Fibroblast of lung (primary cell): Measurements from ENCODE around the gene DPP6. TPM values are rescaled to one million over a fixed set of nuclear protein-coding genes. Genes with fewer than 3 reads are reported as not detected.

ENCODE experiments used
- DNase-seq, 2 donors: peaks; one replicate each; pipeline versions ENCODE4 v3.0.0 to v3.0.0-alpha.2; 2010; ENCODE audit warnings: low read depth in 2 of 2
- H2AFZ ChIP-seq: 2 replicates; pipeline ENCODE4 v1.5.1; 2012; ENCODE audit warnings: low read length, control low read depth, inconsistent platforms
- H3K27ac ChIP-seq: 2 replicates; pipeline ENCODE4 v1.5.1; 2011; ENCODE audit warnings: low read length, control low read depth; ENCODE audit not compliant: insufficient read depth
- H3K27me3 ChIP-seq: 2 replicates; pipeline ENCODE4 v1.5.1; 2011; ENCODE audit warnings: mild to moderate bottlenecking, low read length; ENCODE audit not compliant: control insufficient read depth, insufficient read depth
- H3K36me3 ChIP-seq: 2 replicates; pipeline ENCODE4 v1.5.1; 2011; ENCODE audit warnings: low read length; ENCODE audit not compliant: control insufficient read depth, insufficient read depth
- H3K4me1 ChIP-seq: 2 replicates; pipeline ENCODE4 v1.5.1; 2011; ENCODE audit warnings: low read length; ENCODE audit not compliant: control insufficient read depth, insufficient read depth; ENCODE audit errors: extremely low read depth
- H3K4me2 ChIP-seq: 2 replicates; pipeline ENCODE4 v1.5.1; 2011; ENCODE audit warnings: low read length, control low read depth; ENCODE audit not compliant: insufficient read depth; ENCODE audit errors: extremely low read depth
- H3K4me3 ChIP-seq, 4 experiments: fragments of 200-600 bp in 1 of 4; sonication (generic) in 1 of 4; replicated peaks in 1 of 4; 2 replicates each; pipeline ENCODE4 v1.5.1; 2011 to 2016; ENCODE audit warnings: low read length in 4 of 4, low read depth in 3 of 4, mild to moderate bottlenecking in 3 of 4, control low read depth in 2 of 4, inconsistent platforms in 1 of 4, mixed read lengths in 1 of 4; ENCODE audit not compliant: insufficient read depth in 1 of 4; ENCODE audit errors: control extremely low read depth in 1 of 4
- H3K79me2 ChIP-seq: 2 replicates; pipeline ENCODE4 v1.5.1; 2012; ENCODE audit warnings: mild to moderate bottlenecking, low read length, inconsistent platforms; ENCODE audit not compliant: control insufficient read depth, insufficient read depth
- H3K9ac ChIP-seq: 2 replicates; pipeline ENCODE4 v1.5.1; 2011; ENCODE audit warnings: mild to moderate bottlenecking, low read length, control low read depth; ENCODE audit not compliant: insufficient read depth
- H3K9me3 ChIP-seq: 2 replicates; pipeline ENCODE4 v1.5.1; 2012; ENCODE audit warnings: low read depth, low read length; ENCODE audit not compliant: control insufficient read depth, insufficient read depth
- H4K20me1 ChIP-seq: 2 replicates; pipeline ENCODE4 v1.5.1; 2011; ENCODE audit warnings: low read length; ENCODE audit not compliant: control insufficient read depth, insufficient read depth; ENCODE audit errors: extremely low read depth
- EZH2 ChIP-seq: IDR thresholded peaks from 2 replicates; pipeline ENCODE4 v1.5.1; 2012; ENCODE audit warnings: low read length, control low read depth, mild to moderate bottlenecking; ENCODE audit errors: missing control alignments
- polyA plus RNA-seq, 2 donors: library from polyadenylated mRNA; depleted of rRNA in 1 of 2; stranded (reverse) in 1 of 2; unstranded in 1 of 2; fragments of >200 nt; gene quantifications; 2 replicates each; pipeline ENCODE4 v1.2.1, GENCODE V29; 2011 to 2012; ENCODE audit warnings: missing spikeins in 1 of 2
- total RNA-seq: library from RNA; depleted of rRNA; stranded (reverse); fragments of >200 nt; gene quantifications from 2 replicates; pipeline ENCODE4 v1.2.1, GENCODE V29; 2014
- TF ChIP-seq, protein P1 (sequence below), 2 donors: IDR thresholded peaks in 1 of 2; conservative IDR thresholded peaks in 1 of 2; 1 replicate in 1 of 2; 2 replicates in 1 of 2; pipeline ENCODE4 v1.5.1; 2011 to 2012; ENCODE audit warnings: low read length in 2 of 2, control low read depth in 1 of 2, inconsistent platforms in 1 of 2, low read depth in 1 of 2, mild to moderate bottlenecking in 1 of 2

DPP6 gene
- total and polyA plus RNA-seq, 2 donors (not counting 1 experiment from before 2014, with no cell fraction given), result not detected

DNA sequence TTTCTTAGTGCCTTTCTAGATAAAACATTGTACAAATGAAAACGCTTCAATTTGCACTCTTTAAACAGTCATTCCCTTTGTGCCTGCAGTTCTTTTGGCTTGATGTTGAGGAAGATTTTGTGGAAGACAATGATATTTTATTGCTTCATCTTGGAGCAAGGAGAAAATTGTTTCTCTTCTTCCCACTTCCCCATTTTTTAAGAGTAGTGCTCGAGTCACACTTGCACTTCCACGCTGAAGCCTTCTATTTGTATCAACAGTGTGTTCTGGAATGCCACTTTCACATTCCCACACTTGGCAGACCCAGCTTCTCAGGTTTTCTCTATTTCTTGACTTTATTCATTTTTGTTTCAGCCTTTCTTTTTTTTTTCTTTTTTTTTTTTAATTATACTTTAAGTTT is 581.4 kb downstream of the DPP6 start:
- Histone ChIP-seq H3K4me2 (no peak overlapping the region), H2AFZ (no peak overlapping the region), H3K36me3 (no peaks in the 10 kb centered on the region), H3K4me3 (no peak overlapping the region), H3K9ac (no peak overlapping the region), H4K20me1 (no peaks in the 10 kb centered on the region), H3K27me3 (no peaks in the 10 kb centered on the region), H3K79me2 (no peaks in the 10 kb centered on the region), H3K9me3 (no peaks in the 10 kb centered on the region), H3K27ac (no peak overlapping the region), H3K4me1 (no peaks in the 10 kb centered on the region)
- TF ChIP-seq EZH2, result no peak
- TF ChIP-seq, protein P1, sequence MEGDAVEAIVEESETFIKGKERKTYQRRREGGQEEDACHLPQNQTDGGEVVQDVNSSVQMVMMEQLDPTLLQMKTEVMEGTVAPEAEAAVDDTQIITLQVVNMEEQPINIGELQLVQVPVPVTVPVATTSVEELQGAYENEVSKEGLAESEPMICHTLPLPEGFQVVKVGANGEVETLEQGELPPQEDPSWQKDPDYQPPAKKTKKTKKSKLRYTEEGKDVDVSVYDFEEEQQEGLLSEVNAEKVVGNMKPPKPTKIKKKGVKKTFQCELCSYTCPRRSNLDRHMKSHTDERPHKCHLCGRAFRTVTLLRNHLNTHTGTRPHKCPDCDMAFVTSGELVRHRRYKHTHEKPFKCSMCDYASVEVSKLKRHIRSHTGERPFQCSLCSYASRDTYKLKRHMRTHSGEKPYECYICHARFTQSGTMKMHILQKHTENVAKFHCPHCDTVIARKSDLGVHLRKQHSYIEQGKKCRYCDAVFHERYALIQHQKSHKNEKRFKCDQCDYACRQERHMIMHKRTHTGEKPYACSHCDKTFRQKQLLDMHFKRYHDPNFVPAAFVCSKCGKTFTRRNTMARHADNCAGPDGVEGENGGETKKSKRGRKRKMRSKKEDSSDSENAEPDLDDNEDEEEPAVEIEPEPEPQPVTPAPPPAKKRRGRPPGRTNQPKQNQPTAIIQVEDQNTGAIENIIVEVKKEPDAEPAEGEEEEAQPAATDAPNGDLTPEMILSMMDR (conservative IDR thresholded peaks at IDR 0.05 in 1 of 2, IDR thresholded peaks at IDR 0.05 in 1 of 2; ENCODE audit: low read depth in 1 of 2, low read length in 2 of 2), result no peak
- DNase-seq, result no peak

DNA sequence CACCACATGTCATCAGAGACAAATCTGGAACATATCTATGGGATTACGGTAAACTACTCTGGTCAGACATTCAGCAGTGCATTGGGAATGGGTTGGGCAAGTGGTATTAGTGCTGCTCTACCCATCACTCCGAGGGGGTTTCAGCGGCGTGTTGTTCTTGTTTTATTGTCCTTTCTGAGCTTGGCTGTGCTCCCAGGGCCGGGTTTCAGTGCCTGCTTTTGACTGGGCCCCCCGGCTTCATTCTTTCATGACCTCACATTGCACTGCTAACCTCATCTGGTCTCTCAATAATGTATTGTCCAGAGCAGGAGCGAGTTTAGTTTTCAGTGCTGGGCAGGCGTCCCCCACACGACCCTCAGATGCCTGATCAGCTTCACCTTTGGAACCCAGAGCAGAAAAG is 586.1 kb downstream of the DPP6 start:
- no peak overlapping the region for H2AFZ ChIP-seq
- TF ChIP-seq, protein P1 (conservative IDR thresholded peaks at IDR 0.05 in 1 of 2, IDR thresholded peaks at IDR 0.05 in 1 of 2; ENCODE audit: low read depth in 1 of 2, low read length in 2 of 2), result no peak
- no peak for TF ChIP-seq EZH2
- no peaks in the 10 kb centered on the region for H3K27me3 ChIP-seq
- no peak overlapping the region for H3K4me2 ChIP-seq
- H3K4me1 ChIP-seq, result no peaks in the 10 kb centered on the region
- peak in 1 of 2 donors; percentile 52 for DNase-seq
- no peaks in the 10 kb centered on the region for H3K9me3 ChIP-seq
- H3K79me2 ChIP-seq, result no peaks in the 10 kb centered on the region
- H3K9ac ChIP-seq, result no peak overlapping the region
- H4K20me1 ChIP-seq, result no peaks in the 10 kb centered on the region
- no peaks in the 10 kb centered on the region for H3K36me3 ChIP-seq
- no peak overlapping the region for H3K27ac ChIP-seq
- no peak overlapping the region for H3K4me3 ChIP-seq

DNA sequence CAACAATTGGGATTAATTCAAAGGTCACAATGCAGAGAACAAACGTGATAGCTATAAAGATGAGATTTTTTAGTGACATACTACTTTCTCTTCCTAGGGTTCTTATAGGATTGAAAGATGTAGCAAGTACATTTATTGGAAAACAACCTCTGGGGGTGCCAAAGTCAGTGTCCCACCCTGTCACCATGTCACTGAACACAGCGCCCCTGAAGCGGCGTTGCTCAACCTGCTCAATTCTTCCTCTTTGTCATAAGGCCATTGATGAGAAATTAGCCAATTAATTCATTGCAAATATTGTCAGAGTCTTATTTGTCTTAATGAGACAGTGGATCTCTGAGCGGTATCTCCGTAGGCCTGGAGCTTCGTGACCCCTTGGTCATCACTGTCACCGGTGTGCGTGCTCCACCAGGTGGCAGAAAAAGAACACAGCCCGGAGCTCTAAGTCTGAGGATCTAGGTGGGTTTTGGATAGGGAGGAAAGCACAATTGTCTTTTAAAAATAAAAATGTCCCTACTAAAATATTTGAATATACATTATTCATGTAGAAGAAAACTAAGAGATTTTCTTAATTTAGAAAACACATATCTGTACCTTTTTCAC is 588.2 kb downstream of the DPP6 start:
- H3K9me3 ChIP-seq, result no peaks in the 10 kb centered on the region
- H3K4me1 ChIP-seq, result no peaks in the 10 kb centered on the region
- H4K20me1 ChIP-seq, result no peaks in the 10 kb centered on the region
- no peaks in the 10 kb centered on the region for H3K79me2 ChIP-seq
- no peak overlapping the region for H3K4me2 ChIP-seq
- H3K27me3 ChIP-seq, result no peaks in the 10 kb centered on the region
- no peaks in the 10 kb centered on the region for H3K36me3 ChIP-seq
- DNase-seq, result no peak
- no peak for TF ChIP-seq EZH2
- TF ChIP-seq, protein P1 (conservative IDR thresholded peaks at IDR 0.05 in 1 of 2, IDR thresholded peaks at IDR 0.05 in 1 of 2; ENCODE audit: low read depth in 1 of 2, low read length in 2 of 2), result no peak
- no peak overlapping the region for H3K9ac ChIP-seq
- H3K27ac ChIP-seq, result no peak overlapping the region
- H3K4me3 ChIP-seq, result no peak overlapping the region
- H2AFZ ChIP-seq, result no peak overlapping the region
